ENCODE data around the gene SUMO3.
A peak's percentile ranks its signal among the peaks of the same experiment; 100 is the strongest.

The SUMO3 gene

DNA sequence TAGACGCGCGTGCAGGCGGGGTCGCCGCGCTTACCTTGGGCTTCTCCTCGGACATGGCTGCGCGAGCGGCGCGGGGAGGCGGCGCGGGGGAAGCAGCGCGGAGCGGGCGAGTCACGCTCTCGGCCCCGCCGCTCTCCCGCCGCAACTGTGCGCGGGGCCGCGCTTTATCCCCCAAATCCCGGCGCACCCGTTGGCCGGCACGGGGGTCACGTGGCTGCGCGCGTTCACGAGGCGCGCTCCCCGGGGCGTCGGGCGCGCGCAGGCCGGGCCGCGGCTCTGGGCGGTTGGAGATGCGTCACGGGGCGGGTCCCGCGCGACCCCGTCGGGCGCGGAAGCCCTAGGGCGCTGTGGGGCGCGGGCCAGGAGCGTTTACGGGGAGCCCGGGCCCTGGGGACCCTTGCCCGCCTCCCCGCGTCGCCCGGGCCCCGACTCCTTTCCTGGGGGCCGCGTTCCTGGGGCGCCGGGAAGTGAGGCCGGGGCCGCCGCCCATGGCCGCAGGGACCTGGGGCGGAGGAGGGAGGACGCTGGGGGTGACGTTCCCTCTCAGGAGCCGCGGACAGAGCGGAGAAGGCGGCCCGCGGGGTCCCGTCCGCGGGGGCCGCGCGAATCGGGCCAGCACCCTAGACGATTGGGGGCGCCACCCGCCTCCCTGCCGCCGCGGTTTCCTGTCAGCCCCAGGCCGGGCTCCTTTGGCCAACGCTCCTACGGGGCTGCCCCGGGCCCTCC lies at the start of gene SUMO3:
Gene SUMO3, minus strand, starts transcription at position 149 of the 726 bp plus-strand sequence. Its CDS starts 94 bp downstream, at position 55.
- DNase-seq = peak; percentile 79 to 83

DNA sequence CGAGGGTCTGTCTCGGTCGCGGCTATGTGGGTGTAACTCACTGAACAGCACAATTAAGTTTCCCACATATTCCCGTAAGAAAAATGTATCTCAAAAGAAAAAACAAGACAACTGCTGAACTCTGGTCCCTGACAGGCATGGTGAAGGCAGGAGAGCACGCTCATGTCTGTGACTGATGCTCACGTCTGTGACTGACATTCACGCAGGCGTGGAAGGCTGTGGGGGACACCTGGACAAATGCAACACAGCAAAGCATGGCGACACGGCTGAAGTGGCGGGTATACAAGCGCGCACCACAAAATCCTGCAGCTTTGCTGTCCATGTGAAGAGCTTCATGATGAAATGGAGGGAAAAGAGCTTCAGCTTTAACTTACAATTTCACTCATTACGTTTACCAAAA lies 49.6 kb upstream of the SUMO3 start:
- DNase-seq = no peak

DNA sequence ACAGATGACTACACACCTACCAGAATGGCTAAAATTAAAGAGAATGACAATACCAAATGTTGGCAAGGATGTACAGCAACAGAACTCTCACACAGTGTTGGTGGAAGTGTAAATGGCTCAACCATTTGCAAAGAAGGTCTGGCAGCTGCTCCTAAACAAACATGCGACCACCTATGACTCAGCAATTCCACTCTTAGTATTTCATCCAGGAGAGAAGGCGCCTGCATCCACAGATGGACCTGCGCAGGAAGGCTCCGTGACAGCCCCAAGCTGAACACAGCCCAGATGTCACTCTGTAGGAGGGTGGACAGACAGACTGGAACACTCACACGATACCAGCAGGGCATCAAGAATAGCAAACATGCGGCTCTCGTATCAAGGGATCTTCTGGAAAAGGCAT lies 48.9 kb upstream of the SUMO3 start:
- no peak for DNase-seq

DNA sequence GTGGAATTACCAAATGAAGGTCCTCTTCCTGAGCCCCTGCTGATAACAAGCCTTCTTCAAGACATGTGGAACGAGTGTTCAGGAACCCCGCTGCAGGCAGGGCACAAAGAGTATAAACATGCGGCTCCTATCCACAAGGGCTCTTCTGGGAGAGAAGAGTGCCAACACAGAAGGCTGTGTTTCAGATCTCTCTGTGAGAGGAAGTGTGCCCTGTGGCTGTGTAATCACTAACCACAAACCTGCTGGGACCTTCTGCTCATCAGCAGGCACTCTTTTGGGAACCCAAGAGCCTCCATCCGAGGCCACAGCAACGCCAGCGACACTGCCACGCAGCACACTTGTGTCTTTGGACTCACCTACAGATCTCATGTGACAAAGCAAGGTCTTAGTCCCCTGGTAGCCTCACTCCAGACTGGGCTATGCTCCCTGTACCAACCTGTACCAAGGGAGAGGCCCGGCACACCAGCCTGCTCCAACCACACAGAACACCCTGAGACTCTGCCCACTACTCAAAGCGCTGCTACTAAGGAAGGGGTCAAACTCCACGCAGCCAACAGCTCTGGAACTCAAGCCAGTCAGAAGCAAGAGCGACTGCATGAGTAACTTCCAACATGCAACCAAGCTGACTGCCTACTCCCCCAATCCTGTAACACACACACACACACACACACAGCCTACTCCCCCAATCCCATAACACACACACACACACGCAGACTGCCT lies 47.9 kb upstream of the SUMO3 start:
- DNase-seq = peak in 1 of 2 donors; percentile 21

DNA sequence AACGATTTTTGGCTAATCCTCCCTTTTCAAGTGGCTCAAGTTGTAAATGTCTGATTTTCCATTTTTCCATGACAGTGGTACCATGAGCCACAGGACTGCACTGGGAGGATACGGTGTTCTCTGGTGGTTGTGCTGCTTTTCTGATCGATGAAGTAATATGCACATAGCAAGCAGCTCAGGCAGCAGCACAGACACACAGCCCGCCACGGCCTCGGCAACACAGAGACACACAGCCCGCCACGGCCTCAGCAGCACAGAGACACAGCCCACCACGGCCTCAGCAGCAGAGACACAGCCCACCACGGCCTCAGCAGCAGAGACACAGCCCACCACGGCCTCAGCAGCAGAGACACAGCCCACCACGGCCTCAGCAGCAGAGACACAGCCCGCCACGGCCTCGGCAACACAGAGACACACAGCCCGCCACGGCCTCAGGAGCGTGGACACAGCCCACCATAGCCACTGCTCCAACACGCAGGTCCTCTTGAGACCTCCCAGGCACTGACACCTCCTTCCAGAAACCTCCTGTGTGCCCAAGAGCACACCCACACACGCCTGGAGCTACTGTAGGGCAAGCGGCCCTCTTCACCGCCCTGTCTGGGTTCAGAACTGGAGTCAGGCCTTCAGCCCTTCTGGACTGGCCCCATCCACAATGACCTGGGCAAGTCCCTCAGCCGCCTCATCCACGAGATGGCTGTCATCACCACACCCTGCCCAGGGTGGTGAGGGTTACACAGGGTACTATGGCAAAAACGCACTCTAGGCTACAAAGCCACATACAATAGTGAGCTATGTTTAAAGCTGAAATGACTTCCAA lies 45.2 kb upstream of the SUMO3 start:
- DNase-seq = no peak

DNA sequence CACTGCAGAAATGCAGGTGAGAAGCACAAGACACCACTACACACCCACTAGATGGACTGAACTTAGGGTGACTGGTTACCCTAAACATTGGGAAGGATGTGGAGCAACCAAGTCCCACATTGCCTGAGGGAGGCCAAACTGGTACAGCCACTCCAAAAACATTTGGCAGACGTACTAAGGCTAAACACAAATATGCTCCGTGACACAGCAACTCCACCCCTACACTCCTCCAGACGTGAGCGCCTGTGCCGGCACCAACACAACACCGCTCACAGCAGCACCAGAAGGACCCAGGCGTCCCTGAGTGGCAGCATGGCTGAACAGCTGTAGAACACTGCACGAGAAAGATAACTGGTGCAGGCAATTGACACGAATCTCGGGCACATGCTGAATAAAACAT lies 40.9 kb upstream of the SUMO3 start:
- DNase-seq = no peak

DNA sequence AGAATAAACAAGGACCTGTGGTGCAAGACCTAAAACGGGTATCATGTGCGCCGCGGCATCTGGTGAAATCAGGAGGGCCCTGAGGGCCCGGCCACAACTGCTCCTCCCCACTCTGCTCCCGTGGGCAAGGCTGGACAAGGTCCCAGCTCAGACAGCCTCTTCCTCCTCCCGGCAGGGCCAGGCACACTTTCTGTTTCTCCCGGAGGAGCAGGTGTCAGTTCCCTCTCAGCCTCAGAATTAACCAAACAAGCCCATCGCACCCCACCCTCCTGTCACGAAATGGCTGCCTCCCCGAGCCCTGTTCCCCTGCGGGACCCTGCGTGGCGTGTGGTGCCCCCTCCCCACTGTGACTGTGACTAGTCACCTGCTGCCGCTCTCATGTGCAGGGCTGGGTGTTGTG lies 40.4 kb upstream of the SUMO3 start:
- no peak for DNase-seq

DNA sequence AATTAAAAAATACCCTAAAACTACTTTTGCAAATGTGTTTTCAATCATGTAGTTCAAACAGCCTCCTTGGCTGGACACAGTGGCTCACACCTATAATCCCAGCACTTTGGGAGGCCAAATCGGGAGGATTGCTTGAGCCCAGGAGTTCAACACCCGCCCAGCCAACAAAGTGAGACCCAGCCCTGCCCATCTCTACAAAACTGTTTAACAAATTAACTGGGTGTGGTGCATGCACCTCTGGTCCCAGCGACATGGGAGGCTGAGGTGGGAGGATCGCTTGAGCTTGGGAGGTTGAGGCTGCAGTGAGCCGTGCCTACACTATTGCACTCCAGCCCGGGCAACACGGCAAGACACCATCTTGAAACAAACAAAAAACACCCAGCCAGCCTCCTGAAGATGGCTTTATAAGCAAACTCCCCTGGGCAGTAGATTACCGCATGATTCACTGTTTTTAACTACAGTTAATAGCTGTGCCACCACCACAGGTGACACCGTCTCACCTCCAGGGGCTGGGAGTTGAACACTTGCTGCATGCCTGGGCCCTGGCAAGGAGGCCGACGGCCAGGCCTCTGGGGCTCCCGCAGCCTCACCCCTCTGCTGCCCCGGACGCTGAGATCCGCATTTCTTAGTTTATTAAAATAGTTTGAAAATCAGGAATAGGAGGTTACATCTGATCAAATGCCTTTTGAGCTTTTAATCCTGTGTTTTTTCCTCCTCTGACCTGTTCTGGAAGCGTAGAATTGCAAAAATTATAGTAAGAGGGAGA lies 39.4 kb upstream of the SUMO3 start:
- no peak for DNase-seq

DNA sequence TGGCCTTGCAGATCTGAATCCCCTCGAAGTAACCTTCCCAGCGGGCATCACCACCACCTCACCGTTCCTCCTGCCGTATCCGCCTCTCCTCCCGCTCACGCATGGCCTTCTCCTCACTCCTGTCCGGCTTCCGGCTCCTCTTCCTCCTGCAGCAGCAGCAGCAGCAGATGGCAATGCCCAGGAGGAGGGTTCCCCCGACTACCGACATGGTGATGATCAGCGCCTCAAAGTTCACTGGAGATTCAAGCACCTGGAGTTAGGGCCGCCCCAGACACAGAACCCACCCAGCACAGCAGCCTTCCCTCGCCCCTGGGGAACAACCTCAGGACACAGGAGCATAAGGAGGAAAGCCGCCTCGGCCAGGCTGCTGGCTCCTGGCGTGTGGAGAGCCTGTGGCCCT lies 38.3 kb upstream of the SUMO3 start:
- no peak for DNase-seq

DNA sequence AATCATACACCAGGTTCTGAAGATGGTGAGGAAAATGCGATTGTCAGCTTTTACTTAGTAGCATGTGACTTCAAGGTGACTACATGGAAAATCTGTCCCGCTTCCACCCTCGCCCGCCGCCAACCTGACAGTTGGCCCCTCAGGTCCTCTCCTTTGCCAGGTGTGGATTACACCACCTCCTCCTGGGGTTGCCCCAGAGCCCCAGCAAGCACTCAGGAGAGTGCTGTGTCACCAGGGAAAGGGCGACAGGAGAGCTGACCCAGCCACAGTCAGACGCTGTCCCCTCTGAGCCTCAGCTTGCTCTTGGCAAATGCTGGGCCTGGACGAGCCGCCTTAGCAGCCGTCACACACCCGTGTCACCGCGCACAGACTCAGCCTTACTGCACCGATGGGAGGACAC lies 37.7 kb upstream of the SUMO3 start:
- DNase-seq = no peak

DNA sequence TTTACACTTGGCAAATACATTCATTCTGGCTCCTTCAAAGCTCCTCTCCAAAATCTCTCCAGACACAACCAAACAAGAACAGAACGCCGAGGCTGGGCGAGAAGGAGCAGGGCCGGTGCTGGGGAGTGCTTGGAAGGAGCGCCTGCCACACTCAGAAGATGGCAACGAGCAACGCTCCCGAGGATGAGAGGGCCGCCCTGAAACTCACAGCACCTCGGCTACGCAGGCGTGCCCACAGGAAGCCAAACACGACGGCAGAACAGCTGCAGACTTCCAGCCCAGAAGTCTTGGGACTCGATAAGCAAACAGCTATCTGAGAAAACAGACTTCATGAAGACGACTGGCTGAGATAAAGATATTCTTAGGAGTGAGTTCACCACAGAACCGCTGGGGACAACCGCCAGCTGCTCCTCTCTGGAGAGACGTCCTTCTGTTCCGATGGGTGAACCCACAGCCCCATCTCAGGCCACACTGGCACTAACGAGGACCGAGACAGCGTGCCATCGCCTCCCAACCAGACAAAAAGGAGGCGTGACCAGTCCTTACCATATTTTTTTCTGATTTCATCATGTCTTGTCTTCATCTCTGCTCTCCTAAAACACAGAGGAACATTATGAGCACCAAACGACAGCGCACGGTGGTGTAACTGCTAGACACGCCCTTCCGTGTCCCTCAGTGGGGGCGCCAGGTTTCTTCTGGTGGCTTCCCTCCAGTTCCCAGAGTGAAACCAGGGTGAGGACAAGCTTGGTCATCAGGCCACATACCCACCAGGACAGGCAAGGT lies 37.0 kb upstream of the SUMO3 start:
- DNase-seq = no peak

DNA sequence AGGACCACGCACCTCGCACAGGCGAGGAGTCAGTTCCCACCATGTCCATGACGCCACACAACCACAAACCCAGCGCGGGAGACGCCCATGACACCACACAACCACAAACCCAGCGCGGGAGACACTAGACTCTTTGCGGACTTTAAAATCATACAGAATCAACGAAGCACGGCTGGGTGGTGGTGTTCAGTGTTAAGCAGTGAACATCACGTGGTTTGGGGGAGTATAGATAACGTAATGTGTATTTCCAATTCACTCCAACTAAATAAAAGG lies 36.5 kb upstream of the SUMO3 start:
- DNase-seq = no peak

DNA sequence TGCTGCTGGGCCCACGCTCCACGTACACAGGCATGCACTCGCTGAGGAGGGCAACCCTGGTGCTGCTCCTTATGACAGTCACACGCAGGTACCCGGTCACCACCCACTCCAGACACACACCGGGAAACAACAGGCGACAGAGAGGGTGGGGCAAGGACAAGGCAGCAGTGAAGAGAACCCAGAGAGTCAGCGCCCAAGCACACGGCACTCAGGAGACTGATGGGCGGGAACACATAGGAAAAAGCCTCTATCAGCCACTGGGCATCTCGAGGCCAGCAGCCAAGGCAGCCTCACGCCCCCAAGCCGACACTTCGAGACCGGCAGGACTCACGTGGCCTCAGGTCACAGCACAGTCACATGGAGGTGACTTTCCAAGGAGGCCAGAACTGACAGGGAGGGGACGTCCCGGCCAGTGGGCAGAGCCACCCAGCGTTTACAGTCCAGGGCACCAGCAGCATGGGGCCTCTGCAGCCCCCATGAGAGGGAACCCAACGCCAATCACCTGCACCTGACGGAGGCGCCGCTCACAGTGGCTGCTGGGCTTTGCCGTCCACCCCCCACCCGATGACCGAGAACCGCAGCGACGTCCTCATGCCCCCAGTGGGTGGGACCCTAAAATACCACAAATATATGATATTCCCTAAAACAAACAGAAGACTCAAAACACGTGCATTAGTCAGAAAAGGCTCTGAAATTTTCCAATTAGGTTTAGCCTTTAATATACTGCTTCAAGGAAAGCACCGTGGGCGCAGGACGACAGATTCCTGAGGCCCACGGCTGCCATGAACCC lies 35.9 kb upstream of the SUMO3 start:
- no peak for DNase-seq

DNA sequence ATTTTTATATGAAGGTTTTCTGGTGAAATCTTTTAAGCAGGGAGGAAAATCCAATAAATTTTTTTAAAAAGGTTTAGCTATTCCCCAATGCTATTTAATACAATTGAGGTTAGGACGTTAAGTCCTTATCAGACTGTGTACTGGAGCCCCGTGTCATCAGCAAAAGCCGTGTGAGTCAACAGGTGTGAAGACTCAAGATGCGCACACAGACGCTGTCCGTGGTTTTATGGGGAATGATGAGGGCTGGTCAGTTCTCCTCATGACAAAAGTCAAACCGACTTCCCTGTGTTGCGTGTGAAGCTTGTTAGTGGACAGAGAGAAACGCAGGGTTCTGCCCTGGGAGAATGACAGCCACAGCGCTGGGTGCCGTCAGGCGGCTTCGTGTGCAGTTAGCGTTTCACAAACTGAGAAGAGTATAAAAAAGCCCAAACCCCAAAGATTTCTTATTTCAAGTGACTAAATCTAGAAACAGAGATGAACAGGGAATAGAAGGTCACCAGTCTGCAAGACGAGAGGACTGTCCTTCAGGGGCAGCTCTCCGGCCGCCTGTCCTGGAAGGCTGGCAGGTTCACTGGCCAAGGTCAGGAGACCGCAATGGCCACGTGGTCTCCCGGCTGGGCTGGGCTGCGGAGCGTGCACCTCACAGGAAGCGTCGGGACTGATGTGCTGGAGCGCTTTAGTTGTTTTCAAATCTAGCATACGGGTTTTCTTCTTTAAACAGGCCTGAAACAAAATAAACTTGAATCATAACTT lies 33.2 kb upstream of the SUMO3 start:
- DNase-seq = no peak

DNA sequence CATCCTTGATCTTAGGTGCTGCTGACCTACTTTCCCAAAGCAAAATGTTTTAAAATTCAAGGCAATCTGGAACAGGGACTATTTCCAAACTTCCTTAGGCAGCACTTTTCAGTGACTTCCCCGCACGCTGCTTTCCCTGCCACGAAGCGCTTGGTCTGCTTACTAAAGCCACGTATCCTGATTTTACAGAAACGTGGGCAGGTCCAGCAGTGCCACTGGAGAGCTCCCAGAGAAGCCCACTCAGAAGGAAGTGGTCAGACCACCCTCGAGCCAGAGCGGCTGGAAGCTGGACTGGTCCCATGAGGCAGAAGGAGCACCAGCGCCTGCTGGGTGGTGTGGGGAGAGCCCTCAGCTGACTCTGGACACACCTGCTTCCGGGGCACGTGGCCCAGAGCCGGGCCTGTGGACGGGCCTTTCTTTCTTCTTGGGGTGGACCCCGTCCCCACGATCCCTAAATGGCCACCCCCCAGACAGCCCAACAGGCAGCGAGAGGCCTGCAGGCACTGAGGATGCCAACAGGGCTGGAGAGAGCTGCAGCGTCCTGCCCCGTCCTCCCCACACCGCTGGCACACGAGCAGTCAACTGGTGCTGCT lies 32.4 kb upstream of the SUMO3 start:
- no peak for DNase-seq

DNA sequence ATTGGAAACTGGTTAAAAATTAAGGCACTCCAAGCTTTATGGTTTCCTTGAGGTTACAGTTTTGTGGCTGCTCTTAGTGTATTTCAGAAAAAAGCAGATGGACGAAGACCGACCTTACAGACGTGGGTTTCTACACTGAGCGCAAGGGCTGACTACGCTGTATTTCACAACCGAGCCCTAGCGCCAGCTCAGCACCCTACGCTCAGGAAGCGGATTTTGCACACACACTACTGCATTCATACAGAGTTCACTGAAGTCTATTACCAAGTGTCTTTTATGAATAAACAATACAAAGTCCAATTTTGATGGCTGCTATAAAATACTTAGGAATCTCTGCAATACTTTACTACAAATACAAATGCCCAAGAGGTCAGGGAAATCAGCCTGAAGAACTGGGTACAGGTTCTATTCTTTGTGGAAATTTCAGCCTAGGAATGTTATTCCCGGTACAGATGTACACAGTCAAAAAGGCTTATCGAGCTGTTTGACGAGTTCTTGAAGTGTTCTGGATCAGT lies 31.8 kb upstream of the SUMO3 start:
- DNase-seq = no peak

DNA sequence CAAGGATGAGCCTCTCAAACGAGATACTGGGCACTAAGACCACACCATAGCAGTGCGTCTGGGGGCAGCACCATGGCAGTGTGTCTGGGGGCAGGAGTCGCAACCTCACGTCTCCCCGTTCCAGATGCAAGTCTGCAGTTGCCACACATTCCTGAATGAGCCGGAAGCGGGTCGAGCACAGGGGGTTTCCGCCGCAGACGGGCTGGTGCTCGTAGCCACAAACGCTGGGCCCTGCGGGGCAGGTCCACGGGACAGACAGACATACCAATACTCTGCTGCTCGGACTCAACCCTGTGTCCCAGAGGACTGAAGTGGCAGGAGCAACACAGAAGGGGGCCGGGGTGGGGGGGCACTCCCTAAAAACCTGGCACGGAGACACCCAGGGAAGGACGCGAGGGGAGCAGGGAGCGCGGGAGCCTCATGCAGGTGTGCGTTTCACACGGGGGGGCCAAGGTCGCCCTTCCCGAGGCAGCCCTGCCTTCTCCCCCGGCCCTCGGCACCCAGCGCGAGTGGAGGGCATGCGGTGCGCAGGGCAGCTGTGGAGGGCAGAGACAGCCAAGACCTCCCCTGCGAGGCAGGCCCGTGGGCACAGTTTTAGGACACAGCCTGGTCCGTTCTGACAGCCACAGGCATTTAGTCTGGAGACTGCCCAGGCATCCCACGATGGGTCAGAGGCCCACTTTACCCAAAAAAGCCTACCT lies 31.1 kb upstream of the SUMO3 start:
- DNase-seq = no peak

DNA sequence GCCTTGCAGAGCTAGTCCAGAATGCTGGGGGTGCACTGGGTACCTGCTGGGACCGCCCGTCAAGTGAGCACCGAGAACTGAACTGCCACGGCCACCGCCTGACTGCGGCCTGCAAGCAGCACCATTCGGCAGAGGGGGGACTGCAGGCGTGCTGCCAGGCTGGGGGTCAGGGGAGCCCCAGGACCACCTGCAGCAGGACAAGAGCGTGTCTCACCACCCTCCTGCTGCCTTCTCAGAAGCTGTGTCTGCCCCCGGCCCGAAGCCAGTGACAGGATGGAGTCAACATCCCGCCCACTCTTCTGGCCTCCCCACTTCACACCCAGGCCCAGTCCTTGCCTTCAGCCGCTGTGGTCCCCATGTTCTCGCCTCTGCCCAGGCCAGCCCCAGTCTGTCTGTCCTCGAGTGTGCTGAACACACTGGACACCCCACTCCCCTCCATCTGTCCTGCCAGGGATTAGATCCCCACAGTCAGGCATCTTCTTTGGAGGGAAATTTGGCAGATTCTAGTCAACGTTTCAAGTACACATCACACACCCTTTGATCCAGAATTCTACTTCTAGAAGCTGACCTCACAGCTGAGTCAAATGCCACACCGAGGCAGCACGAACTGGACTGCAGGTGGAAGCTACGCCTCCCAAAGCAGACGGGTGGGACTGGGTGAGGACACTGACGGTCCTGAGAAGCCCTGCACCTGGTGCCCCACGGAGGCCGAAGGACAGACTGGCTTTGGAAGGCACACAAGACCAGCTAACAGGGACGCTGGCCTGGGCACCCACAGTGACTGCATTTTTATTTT lies 29.6 kb upstream of the SUMO3 start:
- DNase-seq = no peak
